ENCODE measurements around the gene TRIM5.

- TF ChIP-seq CTCF (IDR thresholded peaks at IDR 0.05) = no peak
- TF ChIP-seq POLR2A (IDR thresholded peaks at IDR 0.05) = no peak
These were observed 53.5 kb downstream of the TRIM5 start for GRCh38 chr11:5631417-5631816.
